GM18909 (cell line): ENCODE data around the gene IL17C.

Experiments used
- ATAC-seq: cut with Tn5 transposase; IDR thresholded peaks from one replicate; pipeline ENCODE4 v1.9.1; 2021; ENCODE audit warnings: mild to moderate bottlenecking; ENCODE audit not compliant: unreplicated experiment, poor library complexity

The IL17C gene, protein sequence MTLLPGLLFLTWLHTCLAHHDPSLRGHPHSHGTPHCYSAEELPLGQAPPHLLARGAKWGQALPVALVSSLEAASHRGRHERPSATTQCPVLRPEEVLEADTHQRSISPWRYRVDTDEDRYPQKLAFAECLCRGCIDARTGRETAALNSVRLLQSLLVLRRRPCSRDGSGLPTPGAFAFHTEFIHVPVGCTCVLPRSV

DNA sequence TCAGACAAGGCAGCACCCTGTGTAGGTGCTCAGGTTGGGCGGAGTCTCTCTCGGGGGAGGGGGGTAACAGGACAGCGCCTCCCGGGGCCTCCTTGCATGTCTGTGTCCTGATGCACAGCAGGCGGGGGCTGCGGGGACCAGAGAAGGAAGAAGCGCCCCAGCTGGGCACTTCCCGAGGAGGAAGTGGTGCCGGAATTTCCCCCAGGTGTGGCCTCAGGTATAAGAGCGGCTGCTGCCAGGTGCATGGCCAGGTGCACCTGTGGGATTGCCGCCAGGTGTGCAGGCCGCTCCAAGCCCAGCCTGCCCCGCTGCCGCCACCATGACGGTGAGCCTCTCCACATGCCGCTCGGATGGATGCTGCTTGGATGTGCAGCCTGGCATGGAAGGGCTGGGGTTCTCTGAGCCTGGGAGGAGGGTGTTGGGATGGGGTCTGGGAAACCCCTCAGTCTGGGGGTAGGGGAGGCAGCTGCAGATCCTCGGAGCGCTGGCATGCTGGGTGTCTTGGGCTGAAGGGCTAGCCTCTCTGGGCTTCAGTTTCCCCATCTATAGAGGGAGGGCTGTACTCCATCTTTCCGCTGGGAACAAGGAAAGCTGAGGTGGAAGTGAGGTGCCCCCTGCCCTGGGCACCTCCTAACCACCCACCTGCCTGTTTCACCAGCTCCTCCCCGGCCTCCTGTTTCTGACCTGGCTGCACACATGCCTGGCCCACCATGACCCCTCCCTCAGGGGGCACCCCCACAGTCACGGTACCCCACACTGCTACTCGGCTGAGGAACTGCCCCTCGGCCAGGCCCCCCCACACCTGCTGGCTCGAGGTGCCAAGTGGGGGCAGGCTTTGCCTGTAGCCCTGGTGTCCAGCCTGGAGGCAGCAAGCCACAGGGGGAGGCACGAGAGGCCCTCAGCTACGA is at the start of gene IL17C:
IL17C (plus strand) TSS at position 250 of the 908 bp plus-strand sequence; CDS start at position 320, 70 bp downstream.
- ATAC-seq = no peak

DNA sequence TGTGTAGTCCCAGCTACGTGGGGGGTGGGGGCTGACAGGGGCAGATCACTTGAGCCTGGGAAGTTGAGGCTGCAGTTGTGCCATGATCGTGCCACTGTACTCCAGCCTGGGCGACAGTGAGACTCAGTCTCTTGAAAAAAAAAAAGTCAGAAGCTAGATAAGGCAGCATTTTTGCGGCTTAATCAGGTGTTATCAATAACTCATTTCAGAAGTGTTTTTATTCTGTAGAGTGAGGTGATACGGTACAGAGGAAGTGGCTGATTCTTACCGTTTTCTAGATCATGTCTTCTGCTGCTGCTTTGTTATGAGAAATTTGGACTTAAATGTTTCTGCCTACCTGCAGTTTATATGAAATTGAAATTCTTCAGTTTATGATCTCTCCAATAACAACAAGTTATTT is 49.6 kb upstream of the IL17C start:
- ATAC-seq = no peak

DNA sequence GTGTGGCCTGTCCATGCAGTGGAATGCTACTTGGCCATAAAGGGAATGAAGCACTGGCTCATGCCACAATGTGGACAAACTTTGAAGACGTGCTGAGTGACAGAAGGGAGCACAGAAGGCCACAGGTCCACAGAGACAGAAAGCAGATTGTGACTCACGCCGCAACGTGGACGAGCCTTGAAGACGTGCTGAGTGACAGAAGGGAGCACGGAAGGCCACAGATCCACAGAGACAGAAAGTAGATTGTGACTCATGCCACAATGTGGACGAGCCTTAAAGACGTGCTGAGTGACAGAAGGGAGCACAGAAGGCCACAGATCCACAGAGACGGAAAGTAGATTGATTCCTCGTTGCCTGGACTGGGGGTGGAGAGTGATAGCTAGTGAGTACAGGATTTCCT is 48.9 kb upstream of the IL17C start:
- ATAC-seq = no peak

DNA sequence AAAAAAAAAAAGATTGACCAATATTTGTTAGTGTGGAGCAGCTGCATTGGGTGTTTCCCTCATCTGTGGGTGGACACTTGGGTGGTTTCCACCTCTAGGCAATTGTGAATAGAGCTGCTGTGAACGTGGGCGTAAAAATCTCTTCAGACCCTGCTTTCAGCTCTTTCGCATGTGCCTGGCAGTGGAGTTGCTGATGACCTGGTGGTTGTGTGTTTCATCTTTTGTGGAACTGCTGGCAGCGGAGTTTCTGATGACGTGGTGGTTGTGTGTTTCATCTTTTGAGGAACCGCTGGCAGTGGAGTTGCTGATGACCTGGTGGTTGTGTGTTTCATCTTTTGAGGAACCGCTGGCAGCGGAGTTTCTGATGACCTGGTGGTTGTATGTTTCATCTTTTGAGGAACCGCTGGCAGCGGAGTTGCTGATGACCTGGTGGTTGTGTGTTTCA is 46.8 kb upstream of the IL17C start:
- no peak for ATAC-seq

DNA sequence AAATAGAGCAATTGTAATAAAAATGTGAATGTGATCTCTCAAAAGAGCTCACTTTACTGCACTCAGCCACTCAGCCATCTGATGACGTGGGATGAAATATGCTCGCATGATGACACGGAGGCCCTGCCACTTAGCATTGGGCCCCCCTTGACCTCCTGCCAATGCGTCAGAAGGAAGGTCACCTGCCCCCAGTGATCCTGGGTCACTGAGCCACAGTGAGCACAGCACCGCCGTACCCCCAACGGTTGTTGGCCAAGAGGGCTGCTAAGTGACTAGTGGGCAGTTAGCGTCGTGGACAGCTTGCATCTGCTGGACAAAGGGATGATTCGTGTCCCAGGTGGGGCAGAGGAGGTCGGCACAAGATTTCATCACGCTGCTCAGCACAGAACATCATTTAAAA is 45.3 kb upstream of the IL17C start:
- ATAC-seq = no peak

DNA sequence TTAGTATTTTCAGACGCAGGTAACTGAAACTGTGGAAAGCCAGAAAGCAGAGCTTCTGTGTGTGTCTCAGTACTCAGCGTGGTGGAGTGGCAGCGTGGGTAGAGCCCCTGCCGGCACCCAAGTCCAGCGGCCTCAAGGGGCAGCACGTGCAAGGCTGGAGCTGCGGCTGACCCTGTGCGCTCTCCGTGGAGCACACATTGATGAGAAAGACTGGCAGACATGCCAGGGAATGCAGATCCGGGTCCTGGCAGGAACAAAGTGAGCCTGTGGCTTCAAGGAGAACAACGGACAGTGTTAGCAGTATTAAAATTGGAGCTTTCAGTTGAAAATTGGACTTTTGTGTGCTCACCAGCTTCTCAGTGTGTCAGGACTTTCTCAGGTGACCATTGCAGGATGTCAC is 44.9 kb upstream of the IL17C start:
- ATAC-seq = no peak

DNA sequence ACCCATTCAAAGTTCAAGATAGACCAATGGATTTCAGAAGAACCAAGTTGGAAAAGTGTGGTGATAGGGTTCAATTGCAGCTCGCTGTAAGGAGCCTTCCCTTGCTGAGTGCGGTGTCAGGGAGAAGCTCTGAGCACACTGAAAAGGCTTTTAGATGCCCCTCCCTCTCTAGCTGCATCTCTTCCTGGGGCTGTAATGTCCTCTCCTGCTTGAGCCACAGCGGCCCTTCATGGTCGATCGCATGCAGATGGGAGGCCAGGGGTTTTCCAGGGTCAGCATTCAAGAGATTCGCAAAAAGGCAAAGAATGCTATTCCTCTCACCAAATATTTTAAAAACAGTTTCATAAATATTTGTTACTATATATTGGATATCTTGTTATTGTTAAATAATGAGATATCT is 44.5 kb upstream of the IL17C start:
- ATAC-seq = no peak

DNA sequence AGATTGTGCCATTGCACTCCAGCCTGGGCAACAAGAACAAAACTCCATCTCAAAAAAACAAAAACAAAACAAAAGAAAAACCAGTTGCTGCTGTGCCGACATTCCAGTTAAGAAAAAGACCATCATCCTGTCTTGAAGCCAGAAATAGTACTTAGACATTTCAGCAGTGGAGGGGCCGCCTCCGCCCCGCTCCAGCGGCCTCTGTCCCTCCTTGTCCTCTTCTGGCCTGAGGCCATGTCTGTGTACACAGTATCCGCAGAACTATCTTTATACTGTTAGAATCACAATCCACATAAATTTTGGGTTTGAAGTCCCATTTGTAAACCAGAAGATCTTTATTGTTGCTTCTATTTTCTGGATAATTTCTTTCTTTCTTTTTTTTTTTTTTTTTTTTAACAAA is 43.3 kb upstream of the IL17C start:
- ATAC-seq = no peak

DNA sequence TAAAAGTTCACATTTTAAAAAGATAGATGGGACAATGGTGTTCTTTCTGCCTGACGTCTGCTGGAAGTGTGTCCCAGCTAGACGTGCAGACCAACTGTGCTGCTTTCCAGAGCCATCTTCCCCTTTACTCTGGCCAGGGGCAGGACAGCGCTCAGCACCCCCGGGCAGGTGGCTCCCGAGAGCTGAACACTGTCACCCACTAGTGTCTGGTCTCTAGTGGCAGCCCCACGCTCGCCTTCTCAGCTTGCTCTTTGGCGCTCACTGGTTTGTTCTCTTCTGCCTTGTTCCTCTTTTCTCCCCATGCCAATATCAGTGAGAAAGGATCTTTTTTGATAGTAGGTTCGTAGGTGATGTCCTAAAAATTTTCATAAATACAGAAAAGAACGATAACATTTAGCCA is 42.5 kb upstream of the IL17C start:
- no peak for ATAC-seq

DNA sequence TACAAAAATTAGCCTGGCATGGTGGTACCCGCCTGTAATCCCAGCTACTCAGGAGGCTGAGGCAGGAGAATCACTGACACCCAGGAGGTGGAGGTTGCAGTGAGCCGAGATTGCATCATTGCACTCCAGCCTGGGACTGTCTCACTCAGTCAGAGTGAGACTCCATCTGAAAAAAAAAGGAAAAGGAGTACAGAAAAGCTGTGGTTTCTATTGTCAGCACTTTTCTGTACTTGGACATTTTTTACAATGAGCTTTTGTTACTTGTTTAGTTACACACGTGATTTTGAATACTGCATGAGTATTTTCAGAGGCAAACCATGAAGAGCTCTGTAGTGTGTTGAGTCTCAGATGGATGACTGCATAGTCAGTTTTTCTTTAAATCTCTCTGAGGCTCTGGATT is 41.9 kb upstream of the IL17C start:
- ATAC-seq = no peak

DNA sequence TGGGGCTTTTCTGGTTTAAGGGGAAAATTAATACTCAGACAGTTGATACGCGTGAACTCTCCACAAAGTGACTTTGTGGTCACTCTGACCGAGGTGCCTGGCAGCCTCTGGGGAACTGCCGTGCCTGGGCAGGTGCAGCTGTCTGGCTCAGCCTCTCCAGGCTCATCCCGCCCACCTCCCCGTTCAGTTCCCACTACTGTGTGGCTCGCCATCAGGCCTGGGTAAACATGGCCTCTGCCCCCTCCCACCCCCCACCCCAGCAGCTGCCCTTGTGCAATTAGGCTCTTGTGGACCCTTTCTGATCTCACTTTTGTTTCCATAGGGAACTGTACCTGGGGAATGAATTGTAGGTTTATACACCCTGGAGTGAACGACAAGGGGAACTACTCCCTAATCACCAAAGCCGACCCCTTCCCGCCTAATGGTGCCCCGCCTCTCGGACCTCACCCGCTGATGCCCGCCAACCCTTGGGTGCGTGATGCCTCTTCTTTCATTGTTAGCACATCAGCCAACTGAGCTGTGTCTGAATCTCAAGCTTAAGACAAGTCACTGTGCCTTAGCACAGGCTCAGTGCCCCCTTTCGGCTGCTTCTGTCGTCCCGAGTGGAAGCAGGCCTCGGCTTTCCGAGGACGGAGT is 40.4 kb upstream of the IL17C start:
- ATAC-seq = no peak

DNA sequence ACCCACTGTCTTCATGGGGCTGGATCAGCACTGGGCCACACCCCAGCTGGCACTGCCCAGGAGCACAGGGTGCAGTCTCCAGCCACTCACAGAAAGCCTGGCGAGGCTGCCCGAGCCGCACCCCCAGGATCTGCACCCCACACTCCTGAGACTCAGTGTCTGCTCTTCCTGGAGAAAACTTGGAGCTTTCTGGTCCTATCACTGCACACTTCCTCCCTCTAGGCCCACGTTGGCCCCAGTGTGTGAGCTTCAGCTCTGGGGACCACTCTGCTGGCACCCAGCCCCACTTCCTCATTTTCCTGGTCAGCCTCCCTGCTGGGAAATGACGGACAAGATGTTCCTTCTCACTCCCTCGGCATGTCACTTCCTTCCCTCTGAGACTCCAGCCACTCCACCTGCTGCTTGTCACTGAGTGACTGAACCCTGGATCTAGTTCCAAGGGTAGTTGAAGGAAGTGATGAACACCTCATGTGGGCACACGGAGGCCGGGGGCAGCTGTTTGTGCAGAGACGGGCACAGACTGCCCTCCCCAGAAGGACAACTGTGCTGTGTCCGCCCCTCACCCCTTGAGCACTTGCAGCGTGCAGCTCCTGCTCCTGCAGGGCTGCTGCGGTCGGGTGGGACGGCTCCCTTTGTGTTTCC is 39.2 kb upstream of the IL17C start:
- no peak for ATAC-seq

DNA sequence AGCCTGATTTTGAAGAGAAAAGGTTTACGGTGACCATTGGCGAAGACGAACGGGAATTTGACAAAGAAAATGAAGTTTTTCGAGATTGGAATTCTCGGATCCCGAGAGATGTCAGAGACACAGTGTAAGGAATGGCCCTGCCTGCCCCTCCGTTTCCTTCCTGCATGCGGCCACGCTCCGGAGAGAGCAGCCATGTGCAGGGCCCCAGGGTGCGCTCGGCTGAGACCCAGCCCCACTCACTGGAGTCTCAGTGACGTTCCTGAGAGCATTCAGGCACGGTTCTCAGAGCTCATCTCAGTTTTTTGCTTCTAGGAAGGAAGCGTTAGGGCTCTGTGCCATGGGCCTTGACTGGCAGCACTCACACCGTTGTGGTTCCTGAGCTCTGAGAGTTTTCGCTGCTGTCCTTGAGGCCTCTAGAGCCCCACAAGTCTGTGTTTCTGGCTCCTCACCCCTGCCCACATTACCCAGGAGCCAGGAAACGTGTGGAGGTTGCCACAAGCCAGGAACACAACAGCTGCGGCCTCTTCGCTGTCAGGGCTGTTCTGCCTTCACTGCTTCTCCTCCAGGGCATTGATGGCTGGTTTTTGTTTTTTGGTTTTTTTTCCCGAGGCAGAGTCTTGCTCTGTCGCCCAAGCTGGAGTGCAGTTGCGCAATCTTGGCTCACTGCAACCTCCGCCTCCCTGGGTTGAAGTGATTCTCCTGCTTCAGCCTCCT is 38.4 kb upstream of the IL17C start:
- ATAC-seq = no peak

DNA sequence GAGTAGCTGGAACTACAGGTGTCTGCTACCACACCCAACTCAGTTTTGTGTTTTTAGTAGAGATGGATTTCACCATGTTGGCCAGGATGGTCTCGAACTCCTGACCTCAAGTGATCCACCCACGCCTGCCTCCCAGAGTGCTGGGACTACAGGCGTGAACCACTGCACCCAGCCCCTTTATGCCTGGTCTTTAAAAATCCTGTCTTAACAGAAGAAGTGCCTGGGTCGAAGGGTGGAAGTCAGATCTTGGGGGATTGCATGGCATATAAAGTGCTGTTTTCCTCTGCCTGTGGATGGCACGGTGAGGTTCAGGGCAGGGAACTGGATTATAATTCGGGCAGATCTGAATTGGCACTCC is 37.9 kb upstream of the IL17C start:
- ATAC-seq = no peak

DNA sequence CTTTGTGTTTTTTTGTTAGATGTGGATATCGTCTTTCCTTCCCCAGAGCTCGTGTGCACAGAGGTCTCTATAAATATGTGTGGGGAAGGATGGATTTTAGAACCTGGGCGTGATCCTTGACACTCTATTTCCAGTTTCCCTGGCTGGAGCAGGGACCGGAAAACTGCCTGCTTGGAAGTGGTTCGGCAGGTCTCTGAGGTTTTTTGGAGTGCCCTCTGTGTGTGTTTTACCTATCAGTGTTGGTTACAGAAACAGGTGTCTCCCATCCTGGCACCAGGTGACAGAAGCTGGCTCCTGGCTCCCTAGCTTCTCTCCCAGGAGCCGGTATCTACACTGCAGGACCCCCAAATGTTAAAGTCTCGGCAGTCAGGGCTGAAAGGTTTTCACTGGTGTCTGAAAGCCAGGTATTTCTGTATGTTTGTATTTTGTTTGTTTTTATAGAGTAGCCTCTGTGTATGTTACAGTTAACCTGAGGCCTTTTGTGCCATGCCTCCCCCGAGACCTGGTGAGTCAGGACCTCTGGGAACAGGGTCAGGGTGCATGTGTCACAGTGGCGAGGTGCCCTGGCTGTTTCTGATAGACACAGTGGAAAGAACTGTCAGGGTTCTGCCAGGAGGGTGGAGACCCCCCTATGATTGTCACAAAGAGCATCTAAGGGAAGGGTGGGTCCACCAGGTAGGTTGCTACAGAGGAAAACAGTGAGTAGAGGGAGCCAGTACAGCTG is 36.9 kb upstream of the IL17C start:
- ATAC-seq = no peak

DNA sequence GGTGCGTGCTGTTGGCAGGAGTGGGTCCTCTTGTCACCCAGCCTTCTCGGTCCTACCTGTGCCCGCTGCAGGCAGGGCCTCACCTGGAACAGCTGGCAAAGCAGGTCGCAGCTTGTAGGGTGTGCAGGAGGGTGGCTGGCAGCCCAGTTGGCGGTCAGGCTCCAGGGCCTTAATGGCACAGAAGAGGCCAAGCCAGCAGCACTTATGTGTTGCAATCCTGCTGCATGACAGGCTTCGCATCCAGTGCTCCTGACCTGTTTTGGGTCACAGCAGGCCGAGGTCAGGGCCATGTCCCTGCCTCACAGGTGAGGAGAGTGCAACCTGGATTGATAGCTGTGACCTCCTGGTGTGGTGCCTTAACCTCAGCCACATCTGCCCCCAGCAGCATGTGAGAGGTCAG is 36.3 kb upstream of the IL17C start:
- no peak for ATAC-seq

DNA sequence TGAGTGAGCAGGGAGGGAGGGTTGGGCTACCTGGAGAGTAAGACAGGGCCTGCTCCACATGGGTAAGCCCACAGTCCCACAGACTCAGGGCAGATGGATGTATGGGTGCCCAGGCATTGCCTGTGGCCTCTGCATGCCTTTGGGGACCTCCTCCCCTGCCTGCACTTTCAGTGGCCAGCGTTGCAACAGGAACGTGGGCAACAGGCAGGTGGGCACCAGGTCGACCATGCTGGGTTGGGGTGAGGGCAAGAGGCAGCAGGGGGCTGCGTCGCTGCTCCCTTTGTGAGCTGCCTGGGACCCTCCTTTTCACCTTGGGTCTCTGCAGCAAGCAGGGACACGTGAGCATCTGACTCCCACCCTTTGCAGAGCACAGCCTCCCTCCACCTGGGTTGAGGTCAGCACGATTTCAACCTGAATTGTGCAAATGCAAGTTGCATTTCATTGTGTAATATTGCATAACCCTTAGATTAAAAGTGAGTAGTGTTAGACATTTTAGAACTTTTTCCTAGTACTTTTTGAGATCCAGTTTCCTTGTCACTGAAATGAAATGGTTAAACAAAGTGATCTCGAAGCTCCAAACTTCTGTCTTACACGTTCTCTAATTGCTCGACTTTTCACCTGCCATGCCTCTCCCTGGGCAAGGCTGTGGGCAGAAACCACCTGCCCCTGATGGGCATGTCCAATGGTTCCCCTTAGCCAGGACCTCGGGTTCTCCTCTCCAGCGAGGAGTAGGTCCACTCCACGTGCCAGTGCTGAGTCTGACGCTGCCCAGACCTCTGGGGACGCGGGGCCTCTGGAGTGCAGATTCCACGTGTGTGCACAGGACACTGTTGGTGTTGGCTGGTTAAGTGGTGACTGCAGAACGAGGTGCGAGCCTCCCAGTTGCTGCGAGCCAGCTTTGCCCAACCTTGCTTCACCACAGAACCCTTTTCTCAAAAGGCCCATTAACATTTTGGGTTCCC is 32.9 kb upstream of the IL17C start:
- ATAC-seq = no peak

DNA sequence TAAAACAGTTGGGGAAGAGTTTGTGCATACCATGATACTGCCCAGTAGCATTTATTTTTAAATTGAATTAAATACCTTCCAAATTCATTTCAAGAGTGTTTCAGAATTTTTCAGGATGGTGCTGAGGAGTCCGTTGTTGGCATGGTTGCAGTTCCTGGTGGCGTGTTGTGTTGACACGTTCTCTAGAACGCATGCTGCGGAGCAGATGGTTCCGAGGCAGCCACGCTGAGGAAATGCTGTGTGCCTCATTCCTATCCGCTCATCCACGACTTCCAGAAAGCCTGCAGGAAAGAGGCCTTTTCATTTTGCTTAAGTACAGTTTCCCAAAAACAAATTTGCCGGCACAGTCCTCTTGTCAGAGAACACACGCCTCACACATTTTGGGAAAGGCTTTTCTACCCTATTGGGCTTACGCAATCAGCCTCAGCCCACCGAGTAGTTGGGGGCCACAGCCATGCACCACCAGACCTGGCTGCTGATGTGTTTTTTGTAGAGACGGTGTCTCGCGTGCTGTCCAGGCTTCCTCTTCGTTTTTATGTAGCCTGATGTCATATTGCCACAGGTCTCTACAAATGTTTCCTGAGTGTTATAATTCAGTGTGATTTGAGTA is 32.1 kb upstream of the IL17C start:
- ATAC-seq = no peak
